Measurements from ENCODE around the gene PCDHGC5.

Gene PCDHGC5

DNA sequence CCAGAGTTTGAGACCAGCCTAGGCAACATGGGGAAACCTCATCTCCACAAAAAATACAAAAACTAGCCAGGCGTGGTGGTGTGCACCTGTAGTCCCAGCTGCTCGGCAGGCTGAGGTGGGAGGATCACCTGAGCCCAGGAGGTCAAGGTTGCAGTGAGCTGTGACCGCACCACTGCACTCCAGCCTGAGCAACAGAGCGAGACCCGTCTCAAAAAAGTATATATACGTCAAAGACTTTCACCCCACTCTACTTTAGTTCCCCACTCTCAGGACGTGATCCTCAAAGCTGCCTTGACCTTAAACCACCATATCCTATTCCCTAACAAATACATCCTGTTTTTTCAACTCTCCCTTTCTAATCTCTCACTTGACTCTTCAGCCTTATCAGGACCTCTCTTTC is 41.0 kb downstream of the PCDHGC5 start:
- DNase-seq (ENCODE audit: low spot score): no peak

GRCh38 chr5:141532726-141533125 is 43.8 kb downstream of the PCDHGC5 start:
- DNase-seq (ENCODE audit: low spot score): no peak

GRCh38 chr5:141533897-141534296 is 45.0 kb downstream of the PCDHGC5 start:
- no peak for DNase-seq (ENCODE audit: low spot score)

- DNase-seq (ENCODE audit: low spot score): no peak
Measured at GRCh38 chr5:141534492-141535213, 45.8 kb downstream of the PCDHGC5 start.

All from RKO (cell line).